ENCODE measurements around the gene CSDE1.

CSDE1 gene

DNA sequence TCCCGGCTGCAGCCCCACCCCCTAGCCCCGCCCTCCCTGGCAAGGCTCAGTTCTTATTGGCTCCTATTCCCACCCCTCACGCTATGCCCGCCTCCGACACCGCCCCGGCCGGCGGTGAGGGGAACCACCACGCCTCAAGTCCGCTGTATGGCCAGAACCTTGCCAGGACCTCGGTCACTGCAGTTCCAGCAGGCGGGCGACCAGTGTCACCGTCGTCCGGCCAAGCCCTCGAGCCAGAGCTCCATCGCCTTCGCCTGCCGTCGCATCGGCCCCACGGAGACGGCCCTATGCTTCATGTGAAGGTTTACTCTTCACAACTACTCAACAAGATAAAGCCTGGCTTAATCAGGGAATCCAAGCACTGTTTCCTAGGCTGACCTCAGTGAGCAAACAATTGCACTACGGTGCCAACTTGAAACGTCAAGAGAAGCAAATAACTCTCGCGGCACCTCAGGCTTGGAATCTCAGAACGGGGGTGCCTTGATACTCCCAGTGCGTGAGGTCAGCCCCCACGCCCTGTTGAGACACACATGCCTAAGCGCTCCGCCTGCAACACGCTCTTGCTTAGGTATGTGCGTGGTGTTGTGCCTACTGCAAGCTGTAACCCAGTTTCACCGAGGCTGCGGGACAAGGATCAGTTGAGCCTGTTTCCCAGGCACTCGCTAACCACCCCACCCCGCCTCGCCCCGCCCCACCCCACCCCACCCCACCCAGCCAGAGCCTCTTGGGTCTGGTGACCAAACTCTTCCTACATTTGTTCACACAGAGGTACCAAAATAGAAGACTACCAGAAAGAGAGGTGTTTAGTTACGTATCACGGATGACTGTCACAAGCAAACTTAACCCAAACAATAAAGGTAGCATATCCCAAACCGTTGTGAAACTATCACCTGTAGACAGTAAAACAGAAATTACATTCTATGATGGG is 87.4 kb downstream of the CSDE1 start:
- TF ChIP-seq YY1 (IDR thresholded peaks at IDR 0.05; ENCODE audit: insufficient read depth, insufficient read length) (no peak), ZNF274 (IDR thresholded peaks at IDR 0.05; ENCODE audit: low read depth, low read length) (no peak), SUZ12 (IDR thresholded peaks at IDR 0.05; ENCODE audit: extremely low read depth, insufficient read depth, insufficient read length) (no peak)

DNA sequence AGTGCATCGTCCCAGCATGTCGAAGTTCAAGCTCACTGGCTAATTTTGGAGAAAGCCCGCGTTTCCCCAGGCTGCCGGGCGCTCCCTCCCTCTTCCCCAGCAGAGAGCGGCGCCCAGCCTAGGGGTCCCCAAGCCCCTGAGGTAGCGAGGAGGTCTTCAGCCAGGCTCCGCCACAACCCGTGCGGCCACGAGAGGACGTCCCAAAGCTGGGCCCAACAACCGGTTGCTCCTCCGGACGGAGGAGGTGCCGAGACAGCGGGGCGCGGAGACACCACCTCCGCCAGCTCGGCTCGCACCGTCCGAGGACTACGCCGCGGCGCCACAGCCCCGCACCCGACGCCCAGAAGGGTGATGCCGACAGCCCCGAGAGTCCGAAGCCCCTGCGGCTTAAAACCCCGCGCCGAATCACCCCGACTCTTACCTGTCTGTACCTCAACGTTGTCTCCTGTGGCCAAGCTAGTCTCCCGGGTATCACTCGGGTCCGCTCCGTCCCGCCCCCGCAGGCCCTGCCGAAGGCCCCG is 88.2 kb downstream of the CSDE1 start, which contains the start of gene DENND2C:
Gene DENND2C (minus strand): TSS at position 488 of the 521 bp plus-strand sequence. CDS start 44,065 bp downstream, outside the sequence.
- Histone ChIP-seq H3K9ac (ENCODE audit: insufficient read length, low read depth) (peak within 1 kb of the TSS; percentile 83), H3K27me3 (ENCODE audit: insufficient read depth, insufficient read length) (peaks cover 27% of the 10 kb centered on the region), H3K4me1 (ENCODE audit: insufficient read depth, insufficient read length) (no peaks in the 10 kb centered on the region), H3K36me3 (ENCODE audit: insufficient read depth, insufficient read length, low read length) (no peaks in the 10 kb centered on the region), H3K9me3 (ENCODE audit: insufficient read depth, low read length) (no peaks in the 10 kb centered on the region), H3K4me3 (ENCODE audit: insufficient read length, low read depth) (peak within 1 kb of the TSS; percentile 78)
- DNase-seq (ENCODE audit: low read depth, low spot score), result peak; percentile 71
- TF ChIP-seq SUZ12 (IDR thresholded peaks at IDR 0.05; ENCODE audit: extremely low read depth, insufficient read depth, insufficient read length) (no peak), YY1 (IDR thresholded peaks at IDR 0.05; ENCODE audit: insufficient read depth, insufficient read length) (no peak), ZNF274 (IDR thresholded peaks at IDR 0.05; ENCODE audit: low read depth, low read length) (no peak)

More for the DNA sequence above, 87.4 kb downstream of the CSDE1 start:
- H3K9ac ChIP-seq (ENCODE audit: insufficient read length, low read depth), result peak overlapping the region; percentile 76
- H3K4me1 ChIP-seq (ENCODE audit: insufficient read depth, insufficient read length), result no peaks in the 10 kb centered on the region
- DNase-seq (ENCODE audit: low read depth, low spot score), result peak; percentile 91
- H3K9me3 ChIP-seq (ENCODE audit: insufficient read depth, low read length), result no peaks in the 10 kb centered on the region
- peaks cover 27% of the 10 kb centered on the region for H3K27me3 ChIP-seq (ENCODE audit: insufficient read depth, insufficient read length)
- peak overlapping the region; percentile 78 for H3K4me3 ChIP-seq (ENCODE audit: insufficient read length, low read depth)
- H3K36me3 ChIP-seq (ENCODE audit: insufficient read depth, insufficient read length, low read length), result no peaks in the 10 kb centered on the region

DNA sequence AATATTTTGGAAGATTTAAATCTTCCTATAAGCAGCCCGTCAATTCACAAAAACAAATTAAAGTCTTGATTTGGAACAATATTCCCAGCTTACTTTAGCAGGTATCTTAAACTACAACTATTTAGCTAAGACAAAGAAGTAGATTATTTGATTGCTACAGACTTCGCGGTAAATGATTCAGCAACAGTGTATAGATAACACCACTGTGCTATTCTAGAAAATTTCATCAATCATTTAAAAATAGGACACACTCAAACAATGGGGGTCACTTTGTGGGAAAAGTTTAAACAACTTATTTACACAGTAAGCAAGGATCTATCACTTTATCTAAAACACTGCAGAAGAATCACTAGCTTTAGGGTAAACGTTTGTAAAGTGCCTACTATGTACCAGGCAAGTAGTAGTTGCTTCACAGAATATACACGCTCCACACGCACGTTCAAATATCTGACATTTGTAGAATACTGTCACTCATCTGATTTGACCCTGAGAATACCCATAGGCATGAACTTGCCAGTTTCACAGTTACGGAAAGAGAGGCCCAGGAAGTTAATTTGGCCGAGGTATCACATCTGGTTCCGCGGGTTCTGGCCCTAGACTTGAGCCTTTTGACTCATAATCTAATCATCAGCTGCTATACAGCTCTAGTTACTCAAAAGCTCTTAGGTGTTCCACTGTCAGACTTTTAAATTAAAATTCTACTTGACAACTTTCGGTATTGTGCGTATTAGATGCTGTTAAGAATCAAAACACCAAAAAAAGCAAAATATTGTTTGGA is 88.8 kb downstream of the CSDE1 start:
- DNase-seq (ENCODE audit: low read depth, low spot score), result no peak
- no peaks in the 10 kb centered on the region for H3K36me3 ChIP-seq (ENCODE audit: insufficient read depth, insufficient read length, low read length)
- peaks cover 27% of the 10 kb centered on the region for H3K27me3 ChIP-seq (ENCODE audit: insufficient read depth, insufficient read length)
- peak overlapping the region; percentile 83 for H3K9ac ChIP-seq (ENCODE audit: insufficient read length, low read depth)
- H3K4me3 ChIP-seq (ENCODE audit: insufficient read length, low read depth), result peak overlapping the region; percentile 78
- no peaks in the 10 kb centered on the region for H3K9me3 ChIP-seq (ENCODE audit: insufficient read depth, low read length)
- no peaks in the 10 kb centered on the region for H3K4me1 ChIP-seq (ENCODE audit: insufficient read depth, insufficient read length)
- TF ChIP-seq SUZ12 (IDR thresholded peaks at IDR 0.05; ENCODE audit: extremely low read depth, insufficient read depth, insufficient read length) (no peak), ZNF274 (IDR thresholded peaks at IDR 0.05; ENCODE audit: low read depth, low read length) (no peak), YY1 (IDR thresholded peaks at IDR 0.05; ENCODE audit: insufficient read depth, insufficient read length) (no peak)

DNA sequence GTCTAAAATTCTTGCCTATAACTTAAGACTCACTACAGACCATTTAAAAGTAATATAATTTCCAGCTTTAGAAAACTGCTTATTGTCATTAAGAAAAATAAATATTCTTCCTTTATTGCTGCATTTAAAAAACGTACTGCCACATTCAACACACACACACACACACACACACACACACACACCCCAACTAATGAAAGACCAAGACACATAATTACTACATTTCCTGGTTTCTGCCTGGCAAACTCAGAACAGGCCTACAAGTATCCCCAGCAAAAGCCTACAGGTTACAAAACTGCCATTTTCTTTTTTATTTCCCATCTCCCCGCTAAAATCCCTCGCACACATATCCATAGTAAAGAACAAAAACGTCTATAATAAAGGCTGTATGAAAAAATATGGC is 89.4 kb downstream of the CSDE1 start:
- no peak for DNase-seq (ENCODE audit: low read depth, low spot score)
- no peaks in the 10 kb centered on the region for H3K36me3 ChIP-seq (ENCODE audit: insufficient read depth, insufficient read length, low read length)
- H3K4me3 ChIP-seq (ENCODE audit: insufficient read length, low read depth), result no peak overlapping the region
- no peaks in the 10 kb centered on the region for H3K4me1 ChIP-seq (ENCODE audit: insufficient read depth, insufficient read length)
- H3K9ac ChIP-seq (ENCODE audit: insufficient read length, low read depth), result no peak overlapping the region
- TF ChIP-seq ZNF274 (IDR thresholded peaks at IDR 0.05; ENCODE audit: low read depth, low read length) (no peak), SUZ12 (IDR thresholded peaks at IDR 0.05; ENCODE audit: extremely low read depth, insufficient read depth, insufficient read length) (no peak), YY1 (IDR thresholded peaks at IDR 0.05; ENCODE audit: insufficient read depth, insufficient read length) (no peak)
- peaks cover 27% of the 10 kb centered on the region for H3K27me3 ChIP-seq (ENCODE audit: insufficient read depth, insufficient read length)
- no peaks in the 10 kb centered on the region for H3K9me3 ChIP-seq (ENCODE audit: insufficient read depth, low read length)

DNA sequence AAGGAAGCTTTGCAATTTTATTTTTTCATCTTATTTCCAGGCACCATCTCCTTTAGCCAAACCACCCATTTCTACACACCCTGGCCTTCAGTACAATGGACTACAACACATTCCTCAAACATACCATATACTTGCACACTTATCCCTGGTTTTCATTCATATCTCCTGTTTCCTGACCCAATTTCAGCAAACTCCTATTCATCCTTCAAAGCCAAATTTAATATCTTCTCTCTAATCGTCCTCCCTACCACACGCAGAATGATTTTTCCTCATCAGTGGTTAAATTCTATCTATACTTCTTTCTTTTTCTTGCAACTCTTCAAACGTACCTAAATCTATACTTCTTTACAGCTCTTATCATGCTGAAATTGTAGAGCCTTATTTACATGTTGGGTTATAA is 90.8 kb downstream of the CSDE1 start:
- TF ChIP-seq SUZ12 (IDR thresholded peaks at IDR 0.05; ENCODE audit: extremely low read depth, insufficient read depth, insufficient read length), result no peak
- TF ChIP-seq ZNF274 (IDR thresholded peaks at IDR 0.05; ENCODE audit: low read depth, low read length), result no peak
- no peak for TF ChIP-seq YY1 (IDR thresholded peaks at IDR 0.05; ENCODE audit: insufficient read depth, insufficient read length)
- H3K4me1 ChIP-seq (ENCODE audit: insufficient read depth, insufficient read length), result no peaks in the 10 kb centered on the region
- H3K4me3 ChIP-seq (ENCODE audit: insufficient read length, low read depth), result no peak overlapping the region
- H3K27me3 ChIP-seq (ENCODE audit: insufficient read depth, insufficient read length), result peaks cover 27% of the 10 kb centered on the region
- DNase-seq (ENCODE audit: low read depth, low spot score), result no peak
- H3K9me3 ChIP-seq (ENCODE audit: insufficient read depth, low read length), result no peaks in the 10 kb centered on the region
- no peaks in the 10 kb centered on the region for H3K36me3 ChIP-seq (ENCODE audit: insufficient read depth, insufficient read length, low read length)
- no peak overlapping the region for H3K9ac ChIP-seq (ENCODE audit: insufficient read length, low read depth)
